ENCODE measurements around the gene WASHC3.

The WASHC3 gene

GRCh38 chr12:101967506-101967905 is 94.3 kb downstream of the WASHC3 start:
- no peak for DNase-seq

GRCh38 chr12:101966496-101966895 is 95.3 kb downstream of the WASHC3 start:
- DNase-seq, result no peak

GRCh38 chr12:101963697-101964096 is 98.1 kb downstream of the WASHC3 start:
- no peak for DNase-seq
